ENCODE measurements around the gene AFF1.
A peak's percentile ranks its signal among the peaks of the same experiment; 100 is the strongest.

The AFF1 gene

GRCh38 chr4:87002682-87003043 lies 67.9 kb downstream of the AFF1 start:
- Histone ChIP-seq H3K4me1 (ENCODE audit: control insufficient read depth, insufficient read depth, low read length) (peaks cover 16% of the 10 kb centered on the region), H3K27me3 (ENCODE audit: control insufficient read depth, insufficient read depth, low read length) (no peaks in the 10 kb centered on the region), H3K9ac (ENCODE audit: low read length) (no peak overlapping the region), H3K36me3 (ENCODE audit: control insufficient read depth, insufficient read depth, low read length) (no peaks in the 10 kb centered on the region), H3K9me3 (ENCODE audit: control insufficient read depth, low read length) (no peaks in the 10 kb centered on the region), H3K4me3 (ENCODE audit: low read length) (no peak overlapping the region)

- peaks cover 16% of the 10 kb centered on the region for H3K4me1 ChIP-seq (ENCODE audit: control insufficient read depth, insufficient read depth, low read length)
- H3K9ac ChIP-seq (ENCODE audit: low read length): no peak overlapping the region
- no peaks in the 10 kb centered on the region for H3K36me3 ChIP-seq (ENCODE audit: control insufficient read depth, insufficient read depth, low read length)
- H3K9me3 ChIP-seq (ENCODE audit: control insufficient read depth, low read length): no peaks in the 10 kb centered on the region
- H3K27me3 ChIP-seq (ENCODE audit: control insufficient read depth, insufficient read depth, low read length): no peaks in the 10 kb centered on the region
- no peak overlapping the region for H3K4me3 ChIP-seq (ENCODE audit: low read length)
These were observed 68.5 kb downstream of the AFF1 start for GRCh38 chr4:87003266-87003665.

- peaks cover 22% of the 10 kb centered on the region for H3K4me1 ChIP-seq (ENCODE audit: control insufficient read depth, insufficient read depth, low read length)
- peak overlapping the region; percentile 86 for H3K9ac ChIP-seq (ENCODE audit: low read length)
- no peak overlapping the region for H3K4me3 ChIP-seq (ENCODE audit: low read length)
- no peaks in the 10 kb centered on the region for H3K9me3 ChIP-seq (ENCODE audit: control insufficient read depth, low read length)
- H3K27me3 ChIP-seq (ENCODE audit: control insufficient read depth, insufficient read depth, low read length): no peaks in the 10 kb centered on the region
- no peaks in the 10 kb centered on the region for H3K36me3 ChIP-seq (ENCODE audit: control insufficient read depth, insufficient read depth, low read length)
These were observed 70.5 kb downstream of the AFF1 start for GRCh38 chr4:87005369-87005689.

- no peaks in the 10 kb centered on the region for H3K9me3 ChIP-seq (ENCODE audit: control insufficient read depth, low read length)
- H3K9ac ChIP-seq (ENCODE audit: low read length): peak overlapping the region; percentile 86
- peaks cover 22% of the 10 kb centered on the region for H3K4me1 ChIP-seq (ENCODE audit: control insufficient read depth, insufficient read depth, low read length)
- H3K4me3 ChIP-seq (ENCODE audit: low read length): peak overlapping the region; percentile 70
- no peaks in the 10 kb centered on the region for H3K27me3 ChIP-seq (ENCODE audit: control insufficient read depth, insufficient read depth, low read length)
- H3K36me3 ChIP-seq (ENCODE audit: control insufficient read depth, insufficient read depth, low read length): no peaks in the 10 kb centered on the region
These were observed 71.0 kb downstream of the AFF1 start for GRCh38 chr4:87005690-87006425.

DNA sequence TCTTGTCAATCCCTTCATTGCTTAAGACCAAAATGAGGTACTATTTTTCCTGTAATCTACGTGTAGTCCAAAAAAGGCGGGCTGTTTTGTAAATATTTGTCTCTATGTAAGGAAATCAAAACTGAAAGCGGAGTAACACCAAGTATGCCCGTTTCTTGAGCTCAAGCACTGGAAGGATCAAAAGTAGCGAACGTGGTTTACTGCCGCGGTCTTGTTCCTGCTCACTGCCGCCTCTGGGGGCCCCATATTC lies 71.5 kb downstream of the AFF1 start:
- no peaks in the 10 kb centered on the region for H3K36me3 ChIP-seq (ENCODE audit: control insufficient read depth, insufficient read depth, low read length)
- H3K4me3 ChIP-seq (ENCODE audit: low read length): peak overlapping the region; percentile 70
- peaks cover 27% of the 10 kb centered on the region for H3K4me1 ChIP-seq (ENCODE audit: control insufficient read depth, insufficient read depth, low read length)
- no peaks in the 10 kb centered on the region for H3K9me3 ChIP-seq (ENCODE audit: control insufficient read depth, low read length)
- peak overlapping the region; percentile 86 for H3K9ac ChIP-seq (ENCODE audit: low read length)
- no peaks in the 10 kb centered on the region for H3K27me3 ChIP-seq (ENCODE audit: control insufficient read depth, insufficient read depth, low read length)

GRCh38 chr4:87006676-87007527 lies 72.1 kb downstream of the AFF1 start:
- H3K9ac ChIP-seq (ENCODE audit: low read length): peak overlapping the region; percentile 86
- peaks cover 32% of the 10 kb centered on the region for H3K4me1 ChIP-seq (ENCODE audit: control insufficient read depth, insufficient read depth, low read length)
- no peaks in the 10 kb centered on the region for H3K36me3 ChIP-seq (ENCODE audit: control insufficient read depth, insufficient read depth, low read length)
- peak overlapping the region; percentile 70 for H3K4me3 ChIP-seq (ENCODE audit: low read length)
- no peaks in the 10 kb centered on the region for H3K27me3 ChIP-seq (ENCODE audit: control insufficient read depth, insufficient read depth, low read length)
- no peaks in the 10 kb centered on the region for H3K9me3 ChIP-seq (ENCODE audit: control insufficient read depth, low read length)

DNA sequence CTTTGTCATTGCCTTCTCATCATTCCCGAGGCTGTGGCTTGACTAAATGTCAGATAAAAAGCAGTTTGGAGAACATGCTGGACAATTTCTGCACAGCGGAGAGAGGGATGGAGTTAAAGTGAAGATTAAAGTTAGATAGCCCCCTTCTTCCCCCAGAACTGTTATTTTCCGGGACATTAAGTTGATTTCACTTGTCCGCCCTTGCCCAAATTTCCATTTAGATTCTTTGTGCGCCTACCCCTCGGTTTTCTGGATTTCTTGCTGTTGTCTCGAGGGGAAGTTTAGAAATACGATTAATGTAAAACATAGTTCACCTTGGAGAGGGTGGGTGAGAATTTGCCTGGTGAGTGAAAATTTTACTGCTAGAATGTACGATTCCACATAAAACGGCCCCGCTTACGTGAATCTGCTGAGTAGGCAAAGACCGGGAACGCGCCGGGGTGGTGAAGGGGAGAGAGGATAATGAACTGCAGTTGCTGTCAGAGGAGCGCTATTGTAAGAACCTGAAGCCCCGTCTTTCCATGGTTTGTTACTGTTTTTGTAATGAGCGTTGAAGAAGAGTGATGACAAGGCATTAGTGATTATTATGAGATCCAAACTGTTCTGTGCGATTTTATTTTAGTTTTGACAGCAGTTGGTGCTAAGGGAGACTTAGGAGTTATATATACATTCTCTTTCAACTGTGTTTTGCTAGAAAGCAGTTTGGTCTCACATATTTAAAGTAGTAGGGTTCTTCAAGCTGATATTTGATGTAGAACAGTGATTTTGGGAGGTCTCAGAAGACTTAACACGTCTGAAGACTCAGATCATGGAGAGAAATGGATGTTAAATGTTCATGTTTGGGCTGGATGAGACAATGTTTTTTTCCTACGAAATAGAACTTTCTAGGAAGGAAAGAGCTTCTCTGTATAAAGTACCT lies 73.0 kb downstream of the AFF1 start:
- Histone ChIP-seq H3K36me3 (ENCODE audit: control insufficient read depth, insufficient read depth, low read length) (no peaks in the 10 kb centered on the region), H3K9me3 (ENCODE audit: control insufficient read depth, low read length) (no peaks in the 10 kb centered on the region), H3K4me1 (ENCODE audit: control insufficient read depth, insufficient read depth, low read length) (peaks cover 34% of the 10 kb centered on the region), H3K27me3 (ENCODE audit: control insufficient read depth, insufficient read depth, low read length) (no peaks in the 10 kb centered on the region), H3K4me3 (ENCODE audit: low read length) (peak overlapping the region; percentile 70), H3K9ac (ENCODE audit: low read length) (peak overlapping the region; percentile 86)

- no peaks in the 10 kb centered on the region for H3K9me3 ChIP-seq (ENCODE audit: control insufficient read depth, low read length)
- H3K36me3 ChIP-seq (ENCODE audit: control insufficient read depth, insufficient read depth, low read length): no peaks in the 10 kb centered on the region
- H3K9ac ChIP-seq (ENCODE audit: low read length): no peak overlapping the region
- H3K27me3 ChIP-seq (ENCODE audit: control insufficient read depth, insufficient read depth, low read length): no peaks in the 10 kb centered on the region
- H3K4me3 ChIP-seq (ENCODE audit: low read length): no peak overlapping the region
- peaks cover 44% of the 10 kb centered on the region for H3K4me1 ChIP-seq (ENCODE audit: control insufficient read depth, insufficient read depth, low read length)
These were observed 74.4 kb downstream of the AFF1 start for GRCh38 chr4:87009095-87009648.

DNA sequence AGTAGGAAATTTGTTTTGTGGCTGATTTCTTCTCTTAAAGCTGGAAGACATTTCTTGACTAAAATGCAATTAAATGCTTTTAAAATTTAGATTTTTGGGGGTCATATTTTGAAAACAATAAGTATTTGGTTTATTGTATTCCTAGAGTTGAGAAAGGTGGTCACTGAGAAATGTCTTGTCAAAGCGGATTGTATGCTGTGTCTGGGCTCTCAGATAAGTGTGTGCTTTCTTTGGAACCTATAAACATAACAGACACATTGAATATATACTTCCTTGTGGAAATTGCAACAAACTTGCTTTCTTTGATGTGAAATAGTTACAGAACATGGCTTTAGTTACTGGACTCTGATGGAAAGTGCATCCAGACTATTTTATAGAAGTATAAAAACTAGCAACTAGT lies 75.4 kb downstream of the AFF1 start:
- Histone ChIP-seq H3K4me1 (ENCODE audit: control insufficient read depth, insufficient read depth, low read length) (peaks cover 46% of the 10 kb centered on the region), H3K9me3 (ENCODE audit: control insufficient read depth, low read length) (no peaks in the 10 kb centered on the region), H3K27me3 (ENCODE audit: control insufficient read depth, insufficient read depth, low read length) (no peaks in the 10 kb centered on the region), H3K36me3 (ENCODE audit: control insufficient read depth, insufficient read depth, low read length) (no peaks in the 10 kb centered on the region), H3K4me3 (ENCODE audit: low read length) (no peak overlapping the region), H3K9ac (ENCODE audit: low read length) (no peak overlapping the region)

- no peak overlapping the region for H3K4me3 ChIP-seq (ENCODE audit: low read length)
- no peaks in the 10 kb centered on the region for H3K36me3 ChIP-seq (ENCODE audit: control insufficient read depth, insufficient read depth, low read length)
- H3K9me3 ChIP-seq (ENCODE audit: control insufficient read depth, low read length): no peaks in the 10 kb centered on the region
- H3K9ac ChIP-seq (ENCODE audit: low read length): no peak overlapping the region
- H3K4me1 ChIP-seq (ENCODE audit: control insufficient read depth, insufficient read depth, low read length): peaks cover 41% of the 10 kb centered on the region
- no peaks in the 10 kb centered on the region for H3K27me3 ChIP-seq (ENCODE audit: control insufficient read depth, insufficient read depth, low read length)
These were observed 76.7 kb downstream of the AFF1 start for GRCh38 chr4:87011340-87012034.

DNA sequence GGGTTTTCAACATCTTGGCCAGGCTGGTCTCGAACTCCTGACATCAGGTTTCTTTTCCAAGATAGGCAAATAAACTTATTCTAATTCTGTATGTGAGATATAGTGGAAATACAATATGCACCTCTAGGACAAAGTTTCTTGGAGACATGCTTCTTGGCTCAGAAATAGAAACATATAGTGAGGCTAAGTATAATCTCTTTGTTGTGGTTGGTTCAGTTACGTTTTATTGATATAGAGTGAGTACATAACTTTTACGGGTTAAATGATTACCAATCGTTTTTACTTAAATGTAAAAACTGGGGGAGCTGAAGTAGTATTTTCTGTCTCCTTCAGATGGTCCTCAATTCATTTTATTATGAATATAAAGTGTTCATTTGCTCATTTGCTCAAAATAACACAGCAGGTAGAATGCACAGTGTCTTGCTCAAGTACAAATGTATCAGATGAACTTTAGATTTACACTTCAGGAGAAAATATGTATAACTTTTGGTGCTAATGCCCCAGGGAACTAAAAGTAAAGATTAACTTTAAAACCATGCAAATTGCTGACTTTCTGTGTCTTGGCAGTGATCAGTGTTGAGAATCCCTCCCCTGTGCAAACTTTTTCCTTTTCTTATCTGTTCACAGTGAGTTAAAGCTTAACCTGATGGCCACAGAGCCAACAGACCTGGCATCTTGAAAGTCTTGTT lies 77.6 kb downstream of the AFF1 start:
- Histone ChIP-seq H3K4me1 (ENCODE audit: control insufficient read depth, insufficient read depth, low read length) (peaks cover 41% of the 10 kb centered on the region), H3K4me3 (ENCODE audit: low read length) (no peak overlapping the region), H3K36me3 (ENCODE audit: control insufficient read depth, insufficient read depth, low read length) (no peaks in the 10 kb centered on the region), H3K9me3 (ENCODE audit: control insufficient read depth, low read length) (no peaks in the 10 kb centered on the region), H3K27me3 (ENCODE audit: control insufficient read depth, insufficient read depth, low read length) (no peaks in the 10 kb centered on the region), H3K9ac (ENCODE audit: low read length) (no peak overlapping the region)

Data from mucosa of stomach (tissue), 1 donor.